MM.1S (cell line): ENCODE results near the gene RAPGEF6.

Experiments
- DNase-seq: peaks from one replicate; pipeline ENCODE4 v3.0.0-alpha.2; 2015
- H2AFZ ChIP-seq: fragments of 300-600 bp; sonication (generic); 2 replicates; pipeline ENCODE4 v1.6.0; 2016; ENCODE audit warnings: antibody characterized with exemption, low read length
- H3F3A ChIP-seq: fragments of 300-600 bp; sonication (generic); 2 replicates; pipeline ENCODE4 v1.6.1; 2016; ENCODE audit warnings: mild to moderate bottlenecking, antibody characterized with exemption, low read length, moderate library complexity, mixed read lengths; ENCODE audit not compliant: insufficient read depth
- H3K27ac ChIP-seq: fragments of 300-600 bp; sonication (generic); 2 replicates; pipeline ENCODE4 v1.5.1; 2016; ENCODE audit warnings: mild to moderate bottlenecking, low read length
- H3K27me3 ChIP-seq: fragments of 300-600 bp; sonication (generic); replicated peaks from 2 replicates; pipeline ENCODE4 v1.6.0; 2016; ENCODE audit warnings: low read length; ENCODE audit not compliant: insufficient read depth
- H3K36me3 ChIP-seq: fragments of 300-600 bp; sonication (generic); replicated peaks from 2 replicates; pipeline ENCODE4 v1.6.1; 2016; ENCODE audit warnings: mild to moderate bottlenecking, low read length, mixed read lengths; ENCODE audit not compliant: insufficient read depth
- H3K4me1 ChIP-seq: fragments of 300-600 bp; sonication (generic); 2 replicates; pipeline ENCODE4 v1.6.1; 2016; ENCODE audit warnings: low read length, mixed read lengths
- H3K4me2 ChIP-seq: fragments of 300-600 bp; sonication (generic); 2 replicates; pipeline ENCODE4 v1.6.0; 2016; ENCODE audit warnings: low read depth, low read length
- H3K4me3 ChIP-seq: fragments of 300-600 bp; sonication (generic); 2 replicates; pipeline ENCODE4 v1.5.1; 2016; ENCODE audit warnings: low read length, mixed read lengths
- H3K79me2 ChIP-seq: fragments of 300-600 bp; sonication (generic); 2 replicates; pipeline ENCODE4 v1.6.1; 2016; ENCODE audit warnings: mixed run types, low read length, mixed read lengths
- H3K9ac ChIP-seq: fragments of 300-600 bp; sonication (generic); 2 replicates; pipeline ENCODE4 v1.6.1; 2016; ENCODE audit warnings: low read length, mixed read lengths
- H3K9me2 ChIP-seq: fragments of 300-600 bp; sonication (generic); replicated peaks from 2 replicates; pipeline ENCODE4 v1.6.1; 2016; ENCODE audit warnings: mild to moderate bottlenecking, low read length, mixed read lengths; ENCODE audit not compliant: insufficient read depth
- H3K9me3 ChIP-seq: fragments of 300-600 bp; sonication (generic); replicated peaks from 2 replicates; pipeline ENCODE4 v1.6.1; 2016; ENCODE audit warnings: mild to moderate bottlenecking, low read length, mixed read lengths; ENCODE audit not compliant: insufficient read depth
- H4K20me1 ChIP-seq: fragments of 300-600 bp; sonication (generic); 2 replicates; pipeline ENCODE4 v1.6.1; 2016; ENCODE audit warnings: mild to moderate bottlenecking, low read length, moderate library complexity, mixed read lengths; ENCODE audit not compliant: insufficient read depth
- EZH2 ChIP-seq: fragments of 300-600 bp; sonication (generic); optimal IDR thresholded peaks from 2 replicates; pipeline ENCODE3; 2017; ENCODE audit warnings: low read depth, mild to moderate bottlenecking, antibody characterized with exemption, low read length, mixed read lengths
- EZH2phosphoT487 ChIP-seq: fragments of 300-600 bp; sonication (generic); IDR thresholded peaks from 2 replicates; pipeline ENCODE4 v1.6.1; 2018; ENCODE audit warnings: antibody characterized with exemption, low read length
- TF ChIP-seq, protein P1 (sequence below): fragments of 300-600 bp; sonication (generic); IDR thresholded peaks from 2 replicates; pipeline ENCODE4 v1.5.1; 2016; ENCODE audit warnings: antibody characterized with exemption, low read length, mixed read lengths

The RAPGEF6 gene

DNA sequence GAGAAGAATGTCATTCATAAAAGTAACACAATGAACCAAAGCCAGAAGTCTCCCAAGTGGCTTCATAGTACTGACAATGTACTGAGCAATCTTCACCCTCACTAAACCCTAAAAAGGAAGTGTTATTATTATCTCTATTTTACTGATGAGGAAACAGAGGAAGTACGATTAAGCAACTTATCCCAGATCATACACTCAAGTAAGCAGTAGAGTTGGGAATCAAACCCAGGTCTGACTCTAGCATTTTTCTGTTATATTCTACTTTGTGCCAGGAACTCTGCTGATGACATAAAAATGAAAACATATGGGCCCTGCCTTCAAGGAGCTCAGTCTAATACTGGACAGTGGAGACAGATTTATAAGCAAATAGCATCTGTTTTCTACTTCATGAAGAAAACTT lies 109.2 kb downstream of the RAPGEF6 start:
- Histone ChIP-seq H3K9me3 (no peaks in the 10 kb centered on the region), H4K20me1 (no peaks in the 10 kb centered on the region), H3K4me1 (no peaks in the 10 kb centered on the region), H3K9ac (no peak overlapping the region), H2AFZ (no peak overlapping the region), H3F3A (no peaks in the 10 kb centered on the region), H3K27ac (no peak overlapping the region), H3K36me3 (no peaks in the 10 kb centered on the region), H3K27me3 (no peaks in the 10 kb centered on the region), H3K9me2 (no peaks in the 10 kb centered on the region), H3K4me3 (no peak overlapping the region), H3K79me2 (0 out of 2 replicates have a peak, but pooled peaks cover 1% of the 10 kb centered on the region), H3K4me2 (no peak overlapping the region)
- no peak for DNase-seq
- TF ChIP-seq EZH2phosphoT487 = no peak
- no peak for TF ChIP-seq EZH2
- TF ChIP-seq, protein P1, sequence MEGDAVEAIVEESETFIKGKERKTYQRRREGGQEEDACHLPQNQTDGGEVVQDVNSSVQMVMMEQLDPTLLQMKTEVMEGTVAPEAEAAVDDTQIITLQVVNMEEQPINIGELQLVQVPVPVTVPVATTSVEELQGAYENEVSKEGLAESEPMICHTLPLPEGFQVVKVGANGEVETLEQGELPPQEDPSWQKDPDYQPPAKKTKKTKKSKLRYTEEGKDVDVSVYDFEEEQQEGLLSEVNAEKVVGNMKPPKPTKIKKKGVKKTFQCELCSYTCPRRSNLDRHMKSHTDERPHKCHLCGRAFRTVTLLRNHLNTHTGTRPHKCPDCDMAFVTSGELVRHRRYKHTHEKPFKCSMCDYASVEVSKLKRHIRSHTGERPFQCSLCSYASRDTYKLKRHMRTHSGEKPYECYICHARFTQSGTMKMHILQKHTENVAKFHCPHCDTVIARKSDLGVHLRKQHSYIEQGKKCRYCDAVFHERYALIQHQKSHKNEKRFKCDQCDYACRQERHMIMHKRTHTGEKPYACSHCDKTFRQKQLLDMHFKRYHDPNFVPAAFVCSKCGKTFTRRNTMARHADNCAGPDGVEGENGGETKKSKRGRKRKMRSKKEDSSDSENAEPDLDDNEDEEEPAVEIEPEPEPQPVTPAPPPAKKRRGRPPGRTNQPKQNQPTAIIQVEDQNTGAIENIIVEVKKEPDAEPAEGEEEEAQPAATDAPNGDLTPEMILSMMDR = no peak

DNA sequence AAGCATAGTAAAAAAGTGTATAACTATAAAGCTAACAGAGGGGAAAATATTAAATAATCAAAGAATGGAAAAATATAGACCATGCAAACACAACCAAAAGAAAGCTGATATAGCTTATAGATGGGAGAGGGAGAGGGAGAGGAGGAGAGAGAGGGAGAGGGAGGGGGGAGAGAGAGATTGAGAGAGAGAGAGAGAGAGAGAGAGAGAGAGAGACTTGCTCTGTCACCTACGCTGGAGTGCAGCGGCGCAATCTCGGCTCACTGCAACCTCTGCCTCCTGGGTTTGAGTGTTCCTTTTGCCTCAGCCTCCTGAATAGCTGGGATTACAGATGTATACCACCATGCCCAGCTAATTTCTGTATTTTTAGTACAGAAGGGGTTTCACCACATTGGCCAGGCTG lies 110.6 kb downstream of the RAPGEF6 start:
- Histone ChIP-seq H3K4me3 (no peak overlapping the region), H3K27me3 (no peaks in the 10 kb centered on the region), H3K9me3 (no peaks in the 10 kb centered on the region), H3K4me1 (no peaks in the 10 kb centered on the region), H2AFZ (no peak overlapping the region), H3K79me2 (no peaks in the 10 kb centered on the region), H3K27ac (no peak overlapping the region), H4K20me1 (no peaks in the 10 kb centered on the region), H3F3A (no peaks in the 10 kb centered on the region), H3K4me2 (no peak overlapping the region), H3K9me2 (no peaks in the 10 kb centered on the region), H3K36me3 (no peaks in the 10 kb centered on the region), H3K9ac (no peak overlapping the region)
- DNase-seq = no peak
- TF ChIP-seq, protein P1 = no peak
- TF ChIP-seq EZH2 = no peak
- no peak for TF ChIP-seq EZH2phosphoT487

DNA sequence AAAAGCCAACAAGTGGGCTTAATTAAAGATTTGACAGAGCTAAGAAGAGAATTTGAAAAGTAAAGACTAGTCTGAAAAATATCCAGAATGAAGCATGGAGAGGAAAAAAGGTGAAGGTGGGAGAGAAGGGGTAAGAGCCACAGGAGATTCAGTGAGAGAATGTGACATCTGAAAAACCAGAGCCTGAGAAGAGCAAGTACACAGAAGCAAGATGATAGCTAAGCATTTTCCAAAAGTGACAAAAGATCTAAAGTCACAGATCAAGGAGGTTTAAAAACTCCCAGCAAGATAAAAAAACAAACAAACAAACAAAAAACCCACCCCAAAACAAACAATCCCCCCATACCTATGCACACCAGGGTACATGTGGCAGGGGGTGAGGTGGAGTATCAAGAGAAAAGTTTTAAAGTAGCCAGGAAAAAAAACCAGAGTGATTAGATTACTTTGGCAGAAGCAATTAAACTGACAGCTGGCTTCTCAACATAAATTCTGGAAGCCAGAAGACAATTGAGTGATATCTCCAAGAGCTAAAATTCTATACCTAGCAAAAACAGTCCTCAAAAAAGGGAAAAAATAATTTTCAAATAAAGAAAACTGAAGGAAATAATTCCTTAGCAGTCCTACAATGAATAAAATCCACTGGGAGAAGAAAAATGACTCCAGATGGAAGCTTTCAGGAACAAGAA lies 111.4 kb downstream of the RAPGEF6 start:
- H3K27me3 ChIP-seq = no peaks in the 10 kb centered on the region
- H4K20me1 ChIP-seq = no peaks in the 10 kb centered on the region
- no peaks in the 10 kb centered on the region for H3K9me3 ChIP-seq
- no peak for TF ChIP-seq EZH2phosphoT487
- TF ChIP-seq, protein P1 = no peak
- no peak for TF ChIP-seq EZH2
- no peak overlapping the region for H2AFZ ChIP-seq
- no peak overlapping the region for H3K27ac ChIP-seq
- no peak overlapping the region for H3K4me3 ChIP-seq
- H3K4me1 ChIP-seq = no peaks in the 10 kb centered on the region
- no peak overlapping the region for H3K4me2 ChIP-seq
- no peak overlapping the region for H3K9ac ChIP-seq
- no peaks in the 10 kb centered on the region for H3K36me3 ChIP-seq
- H3F3A ChIP-seq = no peaks in the 10 kb centered on the region
- DNase-seq = no peak
- H3K9me2 ChIP-seq = no peaks in the 10 kb centered on the region
- H3K79me2 ChIP-seq = no peaks in the 10 kb centered on the region
